Upper lobe of right lung (tissue), 1 donor: ENCODE measurements around the gene MAML2. TPM values are rescaled to one million over a fixed set of nuclear protein-coding genes. Genes with fewer than 3 reads are reported as not detected.

Experiments used
- ATAC-seq: fragments of 200-7000 bp; cut with Tn5 transposase; one replicate; pipeline ENCODE4 v1.9.1; 2020; ENCODE audit warnings: mild to moderate bottlenecking, moderate library complexity
- DNase-seq: peaks from one replicate; pipeline ENCODE4 v3.0.0-alpha.2; 2020
- H3K27ac ChIP-seq: fragments of 200-600 bp; one replicate; pipeline ENCODE4 v1.8.0; 2022
- H3K27me3 ChIP-seq: fragments of 200-600 bp; one replicate; pipeline ENCODE4 v1.8.0; 2022; ENCODE audit warnings: mild to moderate bottlenecking
- H3K36me3 ChIP-seq: fragments of 200-600 bp; one replicate; pipeline ENCODE4 v1.8.0; 2022
- H3K4me1 ChIP-seq: fragments of 200-600 bp; one replicate; pipeline ENCODE4 v1.8.0; 2022
- H3K4me3 ChIP-seq: fragments of 200-600 bp; one replicate; pipeline ENCODE4 v1.8.0; 2022; ENCODE audit warnings: mild to moderate bottlenecking
- H3K9me3 ChIP-seq: fragments of 200-600 bp; one replicate; pipeline ENCODE4 v1.8.0; 2022
- intact Hi-C: fragments of 100-400 bp; cut with DNase I; formaldehyde crosslinking; loops from one replicate; pipeline ENCODE4 v1.11.0; 2022
- total RNA-seq: library from RNA; stranded (reverse); fragmentation: NEBNext Ultra II Directional; extraction: Animal tissue kit (Norgen Biotek cat#: 25700); gene quantifications from one replicate; pipeline ENCODE4 v1.2.1, GENCODE V29; 2021
- TF ChIP-seq, protein P1 (sequence below): fragments of 200-600 bp; IDR thresholded peaks from one replicate; pipeline ENCODE4 v1.8.0; 2022; ENCODE audit warnings: antibody characterized with exemption
- donor health status: DM: no; HTN: yes; CAD: no; lungs with severe emphysema.

Gene MAML2
- total RNA-seq, 1 donor from 2014 or later = 27.5 TPM

DNA sequence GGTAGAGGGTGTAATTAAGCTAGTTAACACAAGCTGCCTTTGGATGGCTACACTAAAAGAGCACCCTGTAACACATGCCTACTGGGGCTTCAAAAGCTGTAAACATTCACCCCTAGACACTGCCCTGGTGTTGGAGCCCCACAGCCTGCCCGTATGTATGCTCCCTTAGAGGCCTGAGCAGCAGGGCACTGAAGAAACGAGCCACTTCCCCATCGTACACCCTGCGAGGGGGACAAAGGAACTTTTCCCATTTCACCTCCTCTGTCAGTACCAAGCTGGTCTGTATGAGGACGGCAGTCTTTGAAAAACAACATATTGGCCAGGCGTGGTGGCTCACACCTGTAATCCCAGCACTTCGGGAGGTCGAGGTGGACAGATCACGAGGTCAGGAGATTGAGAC lies 77.0 kb downstream of the MAML2 start:
- no peaks in the 10 kb centered on the region for H3K27me3 ChIP-seq
- no peaks in the 10 kb centered on the region for H3K9me3 ChIP-seq
- no peak overlapping the region for H3K4me3 ChIP-seq
- H3K27ac ChIP-seq = no peak overlapping the region
- DNase-seq = no peak
- TF ChIP-seq, protein P1, sequence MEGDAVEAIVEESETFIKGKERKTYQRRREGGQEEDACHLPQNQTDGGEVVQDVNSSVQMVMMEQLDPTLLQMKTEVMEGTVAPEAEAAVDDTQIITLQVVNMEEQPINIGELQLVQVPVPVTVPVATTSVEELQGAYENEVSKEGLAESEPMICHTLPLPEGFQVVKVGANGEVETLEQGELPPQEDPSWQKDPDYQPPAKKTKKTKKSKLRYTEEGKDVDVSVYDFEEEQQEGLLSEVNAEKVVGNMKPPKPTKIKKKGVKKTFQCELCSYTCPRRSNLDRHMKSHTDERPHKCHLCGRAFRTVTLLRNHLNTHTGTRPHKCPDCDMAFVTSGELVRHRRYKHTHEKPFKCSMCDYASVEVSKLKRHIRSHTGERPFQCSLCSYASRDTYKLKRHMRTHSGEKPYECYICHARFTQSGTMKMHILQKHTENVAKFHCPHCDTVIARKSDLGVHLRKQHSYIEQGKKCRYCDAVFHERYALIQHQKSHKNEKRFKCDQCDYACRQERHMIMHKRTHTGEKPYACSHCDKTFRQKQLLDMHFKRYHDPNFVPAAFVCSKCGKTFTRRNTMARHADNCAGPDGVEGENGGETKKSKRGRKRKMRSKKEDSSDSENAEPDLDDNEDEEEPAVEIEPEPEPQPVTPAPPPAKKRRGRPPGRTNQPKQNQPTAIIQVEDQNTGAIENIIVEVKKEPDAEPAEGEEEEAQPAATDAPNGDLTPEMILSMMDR = no peak
- intact Hi-C loops = no loop called here
- no peaks in the 10 kb centered on the region for H3K36me3 ChIP-seq
- H3K4me1 ChIP-seq = peaks cover 48% of the 10 kb centered on the region
- ATAC-seq = peak; percentile 45

DNA sequence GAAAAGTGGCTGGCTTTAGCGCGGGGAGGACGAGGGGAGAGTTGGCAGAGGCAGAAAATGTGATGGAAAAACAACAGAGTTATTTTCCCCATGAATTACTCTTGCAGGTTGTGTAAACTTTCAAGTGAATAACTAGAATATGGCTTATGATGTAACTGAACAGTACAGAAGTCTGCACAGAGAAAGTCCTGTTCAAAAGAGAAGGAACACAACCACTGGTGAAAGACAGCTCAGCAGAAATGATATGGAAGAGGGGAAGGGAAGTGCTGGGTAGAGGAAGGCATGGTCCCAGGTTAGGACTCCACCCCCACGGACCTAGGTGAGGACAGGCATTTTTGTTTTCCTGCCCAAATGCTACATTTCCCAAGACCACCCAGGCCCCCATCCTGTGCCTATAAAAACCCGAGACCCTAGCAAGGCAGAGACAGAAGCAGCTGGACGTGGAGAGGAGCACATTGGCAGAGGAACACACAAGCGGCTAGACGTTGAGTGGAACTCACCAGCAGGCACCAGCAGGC lies 77.7 kb downstream of the MAML2 start:
- Histone ChIP-seq H3K27ac (peak overlapping the region; percentile 14), H3K36me3 (no peaks in the 10 kb centered on the region), H3K9me3 (no peaks in the 10 kb centered on the region), H3K4me3 (no peak overlapping the region), H3K27me3 (no peaks in the 10 kb centered on the region), H3K4me1 (peaks cover 48% of the 10 kb centered on the region)
- TF ChIP-seq, protein P1 = no peak
- DNase-seq (no peak), ATAC-seq (peak; percentile 63)
- intact Hi-C loops = no loop called here

DNA sequence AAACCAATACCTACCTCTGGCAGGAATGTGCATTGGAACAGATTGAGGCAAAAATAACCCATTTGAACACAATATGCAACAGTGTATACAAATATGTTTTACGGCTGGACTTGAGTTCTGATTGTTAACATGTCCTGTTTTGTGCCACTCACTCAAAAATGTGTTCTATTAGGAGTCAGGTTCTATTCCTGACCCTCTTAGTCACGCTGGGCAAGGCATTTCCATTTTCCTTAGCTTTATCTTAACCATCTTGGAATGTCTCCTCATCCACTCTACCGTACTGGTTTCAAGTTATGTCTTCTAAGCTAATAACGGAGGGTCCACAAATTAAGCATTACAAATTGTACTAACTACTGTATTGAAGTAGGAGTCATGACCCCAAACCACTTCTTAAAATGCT lies 78.6 kb downstream of the MAML2 start:
- Histone ChIP-seq H3K36me3 (no peaks in the 10 kb centered on the region), H3K27ac (peak overlapping the region; percentile 12), H3K4me1 (peaks cover 50% of the 10 kb centered on the region), H3K4me3 (no peak overlapping the region), H3K9me3 (no peaks in the 10 kb centered on the region), H3K27me3 (no peaks in the 10 kb centered on the region)
- DNase-seq (no peak), ATAC-seq (no peak)
- TF ChIP-seq, protein P1 = no peak
- intact Hi-C loops = no loop called here

DNA sequence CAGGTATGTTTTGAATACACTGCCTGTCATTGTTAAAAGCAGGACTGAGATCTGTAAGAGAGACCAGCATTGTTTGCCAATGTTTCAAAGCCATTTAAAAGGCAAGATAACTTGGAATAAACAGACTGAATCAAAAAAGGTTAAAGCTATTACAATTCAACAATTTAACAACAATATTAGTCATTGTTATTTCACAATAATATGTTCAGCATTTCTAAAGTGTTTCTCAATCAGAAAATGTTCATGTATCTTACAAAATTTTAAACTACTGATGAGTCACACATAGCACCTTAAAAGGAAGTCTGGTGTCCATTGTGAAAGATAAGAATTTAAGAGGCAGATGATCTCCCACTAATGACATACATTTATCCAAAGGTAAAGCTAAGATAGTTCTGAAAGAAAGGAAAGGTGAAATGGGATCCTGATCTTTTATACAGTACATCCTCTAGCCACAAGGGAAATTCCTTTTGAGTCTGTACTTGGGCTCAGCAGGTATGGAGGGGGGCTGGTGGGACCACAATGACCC lies 79.7 kb downstream of the MAML2 start:
- ATAC-seq = peak; percentile 41
- TF ChIP-seq, protein P1 = no peak
- H3K9me3 ChIP-seq = no peaks in the 10 kb centered on the region
- no peak overlapping the region for H3K27ac ChIP-seq
- H3K27me3 ChIP-seq = no peaks in the 10 kb centered on the region
- no peaks in the 10 kb centered on the region for H3K36me3 ChIP-seq
- DNase-seq = no peak
- peaks cover 60% of the 10 kb centered on the region for H3K4me1 ChIP-seq
- intact Hi-C loops = no loop called here
- no peak overlapping the region for H3K4me3 ChIP-seq

DNA sequence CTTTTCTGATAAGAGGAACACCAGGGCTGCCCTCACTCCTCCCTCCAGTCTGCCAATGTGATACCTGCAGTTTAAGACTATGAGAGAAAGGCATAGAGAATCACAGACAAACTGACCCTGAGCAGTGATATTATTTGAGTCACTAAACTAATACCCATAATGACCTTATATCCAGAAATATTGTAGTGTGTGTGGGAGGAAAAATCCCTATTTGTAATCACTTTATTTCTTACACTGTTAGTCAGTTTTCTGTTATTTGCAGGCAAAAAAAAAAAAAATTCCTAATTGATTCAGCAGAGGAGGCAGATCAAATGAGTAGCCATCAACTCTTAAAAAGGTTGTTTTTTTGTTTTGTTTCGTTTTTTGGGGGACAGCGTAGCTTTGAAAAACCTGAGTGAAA lies 82.5 kb downstream of the MAML2 start:
- H3K4me3 ChIP-seq = no peak overlapping the region
- TF ChIP-seq, protein P1 = no peak
- no peak for DNase-seq
- H3K9me3 ChIP-seq = no peaks in the 10 kb centered on the region
- no peak for ATAC-seq
- intact Hi-C loops = no loop called here
- H3K36me3 ChIP-seq = no peaks in the 10 kb centered on the region
- H3K27me3 ChIP-seq = no peaks in the 10 kb centered on the region
- no peak overlapping the region for H3K27ac ChIP-seq
- H3K4me1 ChIP-seq = peaks cover 69% of the 10 kb centered on the region

DNA sequence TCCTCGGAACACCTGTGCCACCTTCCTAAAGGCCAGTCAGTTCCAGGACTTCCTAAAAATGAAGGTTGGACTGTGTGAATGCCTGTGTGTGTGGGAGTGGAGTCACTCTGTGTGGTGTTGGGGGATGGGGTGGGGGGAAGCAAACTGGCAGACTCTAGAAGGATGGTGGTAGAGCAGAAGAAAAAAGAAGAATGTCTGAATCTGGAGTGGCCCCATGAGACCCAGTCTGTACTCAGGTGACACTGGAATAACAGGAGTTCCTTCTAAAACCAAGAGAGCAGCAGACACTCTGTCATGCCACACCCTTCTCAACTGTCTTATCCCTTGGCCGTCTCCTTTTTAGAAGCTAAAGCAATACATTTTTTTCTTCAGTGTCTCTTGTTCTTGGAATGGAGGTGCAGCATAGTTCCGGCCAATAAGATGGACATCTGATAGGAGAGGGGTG lies 82.9 kb downstream of the MAML2 start:
- intact Hi-C loops = no loop called here

More for the DNA sequence above, 82.9 kb downstream of the MAML2 start:
- Histone ChIP-seq H3K27me3 (no peaks in the 10 kb centered on the region), H3K36me3 (no peaks in the 10 kb centered on the region), H3K4me1 (peaks cover 68% of the 10 kb centered on the region), H3K4me3 (no peak overlapping the region), H3K27ac (no peak overlapping the region), H3K9me3 (no peaks in the 10 kb centered on the region)
- TF ChIP-seq, protein P1 = no peak
- DNase-seq (no peak), ATAC-seq (peak; percentile 21)
